Activated gamma-delta T cell treated with anti-CD3 and anti-CD28 coated beads, Interleukin-2, amount 50 U/mL, for 16 hours (primary cell): ENCODE measurements around the gene LRRC36.
A peak's percentile ranks its signal among the peaks of the same experiment; 100 is the strongest.

Experiments used
- DNase-seq: peaks from one replicate; pipeline ENCODE4 v3.0.0-alpha.2; 2020; ENCODE audit warnings: low read depth

The LRRC36 gene

DNA sequence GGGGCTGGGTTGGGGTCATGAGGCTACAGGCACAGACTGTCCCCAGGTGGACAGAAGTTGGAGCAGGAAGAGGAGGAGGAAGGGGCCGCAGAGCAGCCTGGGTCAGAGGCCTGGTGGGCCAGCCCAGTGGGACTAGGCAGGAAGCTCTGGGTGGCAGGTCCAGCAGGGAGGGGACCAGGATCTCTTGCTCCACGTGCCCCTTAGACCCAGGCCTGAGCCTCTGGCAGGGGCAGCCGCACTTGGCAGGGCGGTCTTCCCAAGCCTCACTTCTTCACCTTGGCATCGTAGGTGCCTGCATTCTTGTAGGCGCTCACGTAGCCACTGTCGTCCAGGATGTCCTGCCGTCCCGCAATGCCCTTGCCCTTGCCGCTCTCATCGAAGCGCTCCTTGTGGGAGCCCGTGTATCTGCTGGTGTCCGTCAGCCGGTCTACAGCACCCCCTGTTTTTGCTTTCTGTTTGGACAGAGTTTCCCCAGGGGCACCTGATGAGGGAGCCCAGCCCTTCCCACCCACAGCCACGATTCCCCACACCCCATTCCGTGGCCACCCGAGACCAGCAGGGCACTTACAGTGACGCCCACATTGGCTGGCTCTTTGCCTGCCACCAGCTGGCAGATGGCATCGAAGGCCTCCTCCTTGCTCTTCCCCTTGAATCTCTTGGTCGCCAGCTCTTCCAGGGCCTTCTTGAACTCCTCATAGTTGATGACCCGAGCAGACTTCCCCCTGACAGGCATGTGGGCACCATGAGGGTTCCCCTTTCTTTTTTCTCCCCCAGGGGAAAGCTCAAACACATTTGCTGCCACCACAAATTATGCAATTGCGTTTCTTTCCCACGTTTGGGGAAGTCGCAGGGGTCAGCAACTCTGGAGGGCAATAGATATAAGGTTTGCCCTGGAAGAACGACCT, 63.5 kb downstream of the LRRC36 start:
- DNase-seq = no peak

GRCh38 chr16:67390816-67391423, 64.3 kb downstream of the LRRC36 start:
- no peak for DNase-seq

GRCh38 chr16:67391424-67392300, 65.0 kb downstream of the LRRC36 start:
- DNase-seq = no peak

GRCh38 chr16:67392301-67393059, 65.9 kb downstream of the LRRC36 start:
- DNase-seq = no peak

DNA sequence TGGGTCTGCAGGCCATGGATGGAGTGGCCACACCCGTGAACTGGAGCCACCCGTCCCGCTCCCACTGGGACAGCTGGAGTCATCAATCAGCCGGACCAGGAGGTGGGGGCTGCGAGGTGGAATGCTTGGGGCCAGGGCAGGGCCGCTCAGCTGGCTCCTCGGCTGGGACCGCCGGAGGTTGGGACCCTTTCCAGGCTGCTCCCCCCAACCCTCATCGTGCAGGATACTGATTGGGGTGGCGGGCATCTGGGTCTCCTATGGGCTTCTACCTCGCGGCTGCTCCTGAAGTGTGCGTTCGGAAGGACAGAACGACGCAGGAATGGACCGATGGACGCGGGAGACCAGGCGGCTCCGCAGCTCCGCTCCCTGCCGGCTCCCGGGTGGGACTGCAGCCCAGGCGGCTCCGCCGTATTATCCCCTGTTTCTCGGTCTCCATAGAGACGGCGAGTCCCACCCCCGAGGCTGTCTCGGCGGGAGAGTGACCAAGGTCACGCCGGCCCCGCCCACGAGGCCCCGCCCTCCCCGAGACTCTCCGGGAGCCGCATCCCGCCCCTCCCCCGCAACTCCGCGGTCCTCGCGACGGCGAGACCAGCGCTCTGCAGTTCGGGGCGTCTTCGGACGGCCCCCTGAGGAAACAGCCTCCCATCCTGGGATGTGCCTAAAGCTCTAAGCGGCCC, 66.6 kb downstream of the LRRC36 start, which contains the start of gene TPPP3:
TPPP3 (minus strand) TSS at position 388 of the 677 bp plus-strand sequence. CDS start 2,387 bp downstream, outside the sequence.
- DNase-seq = no peak

- DNase-seq = no peak
These were observed 67.2 kb downstream of the LRRC36 start for GRCh38 chr16:67393788-67394154.

- DNase-seq = no peak
These were observed 67.8 kb downstream of the LRRC36 start for GRCh38 chr16:67394155-67395104.

DNA sequence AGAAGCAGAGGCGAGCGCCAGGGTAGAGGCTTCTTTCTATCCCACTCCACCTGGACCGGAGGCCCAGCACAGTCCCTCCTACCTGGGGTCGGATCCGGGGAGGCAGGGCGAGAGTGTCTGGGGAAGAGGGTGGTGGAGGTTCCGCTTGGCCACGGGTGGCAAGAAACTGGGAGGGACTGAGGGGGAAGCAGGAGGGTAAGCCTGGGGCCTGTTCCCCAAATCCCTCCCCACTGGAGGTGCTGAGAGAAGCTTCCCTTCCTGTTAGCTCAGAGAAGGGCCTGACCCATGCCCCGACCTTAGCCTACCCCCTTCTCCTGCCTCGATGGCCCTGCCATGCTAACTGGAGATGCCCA, 68.5 kb downstream of the LRRC36 start:
- DNase-seq = no peak

- no peak for DNase-seq
These were observed 69.0 kb downstream of the LRRC36 start for GRCh38 chr16:67395458-67396158.

DNA sequence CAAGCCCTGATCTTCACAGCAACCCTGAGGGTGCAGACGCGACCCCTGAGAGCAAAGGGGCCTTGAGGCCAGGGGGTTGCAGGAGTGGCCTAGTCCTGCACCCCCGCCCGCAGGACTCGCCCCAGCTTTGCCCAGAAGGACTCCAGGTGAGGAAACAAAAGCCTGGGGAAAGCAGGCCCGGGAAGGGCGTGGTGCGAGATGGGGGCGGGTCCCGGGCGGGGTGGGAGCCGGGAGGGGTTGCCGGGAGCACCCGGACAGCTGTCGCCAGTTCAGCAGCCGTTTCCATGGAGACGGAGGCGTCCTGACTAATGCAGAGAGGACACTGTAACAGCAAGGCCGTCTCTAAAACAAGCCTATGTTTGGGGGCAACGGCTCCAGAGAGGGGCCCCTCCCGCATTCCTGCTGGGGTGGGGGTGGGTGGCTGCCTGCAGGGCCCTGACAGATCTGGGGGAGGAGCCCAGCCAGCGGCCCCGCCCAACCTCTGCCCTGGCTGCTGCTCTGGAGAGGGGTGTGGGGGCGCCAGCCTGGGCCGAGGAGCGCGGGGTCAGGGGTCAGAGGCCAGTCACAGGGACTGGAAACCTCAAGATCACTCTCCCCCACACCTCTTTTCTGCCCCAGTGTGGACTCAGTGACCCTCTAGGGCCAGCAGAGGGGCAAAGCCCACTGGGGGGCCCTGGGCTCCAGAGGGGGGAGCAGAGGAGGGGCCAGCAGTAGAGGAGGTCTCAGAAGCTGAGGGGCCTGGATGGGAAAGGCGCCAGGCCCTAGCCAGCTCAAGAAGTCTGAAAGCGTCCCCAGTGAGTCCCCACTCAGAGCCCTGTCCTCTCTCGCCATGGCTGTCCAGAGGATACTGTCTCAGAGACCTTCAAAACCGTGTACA, 69.8 kb downstream of the LRRC36 start:
- DNase-seq = no peak

- DNase-seq = no peak
These were observed 70.6 kb downstream of the LRRC36 start for GRCh38 chr16:67397036-67397801.

GRCh38 chr16:67397812-67398545, 71.4 kb downstream of the LRRC36 start:
- DNase-seq = no peak

DNA sequence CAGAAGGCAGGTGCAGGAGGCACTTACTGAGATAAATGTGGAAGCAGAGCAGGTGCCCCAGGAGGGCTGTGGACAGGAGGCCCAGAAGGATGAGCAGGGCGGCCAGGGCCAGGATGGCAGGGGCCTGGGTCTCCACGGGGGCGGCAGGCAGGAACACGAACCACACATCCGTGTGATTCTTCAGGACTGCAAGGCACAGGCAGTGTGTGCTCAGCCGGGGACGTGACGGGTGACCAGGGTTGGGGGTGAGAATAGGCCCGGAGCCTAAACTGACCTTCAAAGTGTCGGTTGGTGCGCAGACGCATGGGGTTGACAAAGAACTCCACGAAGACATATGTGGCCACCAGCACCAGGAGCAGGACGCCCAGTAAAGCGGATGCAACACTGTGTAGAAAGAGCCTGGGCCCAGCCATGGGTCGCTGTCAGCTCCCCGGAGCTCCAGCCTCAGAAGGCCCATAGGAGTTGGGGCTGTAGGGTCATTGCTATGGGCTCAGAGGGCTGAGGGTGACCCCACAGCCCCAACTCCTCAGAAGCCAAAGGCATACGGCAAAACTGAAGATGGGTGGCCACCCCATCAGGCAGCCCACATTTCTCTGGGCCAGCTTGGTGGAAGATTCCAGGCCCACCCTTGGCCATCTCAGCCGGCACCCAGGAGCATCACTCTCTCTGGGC, 72.1 kb downstream of the LRRC36 start:
- no peak for DNase-seq

GRCh38 chr16:67399218-67399733, 72.7 kb downstream of the LRRC36 start:
- peak; percentile 18 for DNase-seq

DNA sequence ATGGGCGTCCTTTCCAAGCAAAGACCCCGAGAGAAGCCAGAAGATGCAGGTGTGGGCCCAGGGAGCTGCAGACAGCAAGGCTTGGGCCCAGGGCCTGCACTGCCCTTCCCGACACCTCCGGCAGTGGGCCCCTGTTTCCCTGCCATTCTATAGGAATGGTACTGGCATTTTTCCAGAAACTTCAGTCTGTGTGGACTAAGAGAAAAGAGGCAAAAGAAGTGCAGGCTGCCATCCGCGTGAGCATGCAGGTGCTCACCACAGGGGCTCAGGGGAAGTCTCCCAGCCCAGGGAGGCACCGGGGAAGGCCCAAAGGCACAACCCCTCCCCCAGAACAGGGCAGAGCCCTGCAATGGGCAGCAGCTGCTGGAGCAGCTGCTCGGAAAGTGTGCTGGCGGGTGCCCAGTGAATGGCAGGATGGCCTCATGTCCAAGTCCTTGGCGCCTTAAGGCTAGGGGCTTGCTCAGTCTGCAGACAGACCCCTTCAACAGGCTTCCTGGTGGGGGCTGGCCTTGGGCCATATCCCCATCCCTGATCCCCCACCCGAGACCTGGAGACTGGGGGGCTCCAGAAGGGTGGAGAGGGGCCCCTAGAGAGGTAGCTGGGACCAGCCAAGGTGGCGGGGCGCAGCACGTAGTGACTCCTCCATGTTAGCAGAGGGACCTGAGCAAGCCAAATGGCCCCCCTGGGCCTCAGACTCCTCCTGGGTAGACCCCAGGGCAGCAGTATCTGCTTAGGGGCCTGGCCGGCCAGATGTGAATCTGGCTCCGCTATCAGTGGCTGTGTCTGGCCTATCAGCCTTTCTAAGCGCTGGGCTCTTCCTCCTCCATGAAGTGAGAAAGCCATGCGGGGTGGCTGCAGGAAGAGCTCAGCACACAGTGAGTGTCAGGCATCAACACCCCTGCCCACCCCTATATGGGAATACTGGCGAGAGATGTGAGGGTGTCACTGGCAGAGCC, 73.4 kb downstream of the LRRC36 start:
- DNase-seq = no peak
